K562 (cell line): Measurements from ENCODE around the gene CNIH1. TPM values are rescaled to one million over a fixed set of nuclear protein-coding genes. Genes with fewer than 3 reads are reported as not detected.

Experiments used
- ATAC-seq: fragments of 200-7000 bp; cut with Tn5 transposase; 3 replicates; pipeline ENCODE4 v1.9.1; 2020; ENCODE audit warnings: moderate library complexity
- BruUV-seq: library from RNA; stranded (reverse); fragments of 400-500 nt; replicated peaks from 2 replicates; lab custom pipeline; 2021; lab: Mats Ljungman, UMichigan
- CTCF ChIA-PET: fragments of 300-600 bp; formaldehyde crosslinking; extraction: SDS; loops from one replicate; lab custom pipeline; 2021; ENCODE audit warnings: low intra/inter-chr PET ratio; lab: Yijun Ruan, JAX
- POLR2A ChIA-PET: fragments of 300-600, 350-650 bp; sonication (Branson Sonifier 250); formaldehyde crosslinking; extraction: SDS; loops from one replicate; lab custom pipeline; 2021; ENCODE audit warnings: antibody characterized with exemption, inconsistent platforms; lab: Yijun Ruan, JAX
- DNase-seq, 4 experiments: peaks; one replicate each; pipeline versions ENCODE4 v3.0.0 to v3.0.0-alpha.2; 2011 to 2018; ENCODE audit warnings: low spot score in 3 of 4, mixed read lengths in 3 of 4; ENCODE audit errors: extremely low read depth in 1 of 4
- FAIRE-seq: peaks from 2 replicates; lab custom pipeline; 2011; peaks lifted over from hg19 to GRCh38; lab: Jason Lieb, UNC
- H2AFZ ChIP-seq: 2 replicates; pipeline ENCODE4 v1.6.0; 2011; ENCODE audit warnings: low read depth, low read length, control low read depth, inconsistent platforms
- H3K27ac ChIP-seq: fragments of 200-600 bp; 3 replicates; pipeline ENCODE4 v1.8.0; 2011; ENCODE audit warnings: low read depth, mild to moderate bottlenecking, control low read depth, inconsistent platforms, low read length, moderate library complexity, mixed read lengths; ENCODE audit errors: extremely low read depth
- H3K27me3 ChIP-seq, 2 experiments: fragments of 300-600 bp in 1 of 2; 2 replicates in 1 of 2; 3 replicates in 1 of 2; pipeline versions ENCODE4 v1.6.0 to v1.8.0; 2011; ENCODE audit warnings: inconsistent platforms in 2 of 2, low read length in 2 of 2, mild to moderate bottlenecking in 1 of 2, mixed read lengths in 1 of 2, moderate library complexity in 1 of 2; ENCODE audit not compliant: control insufficient read depth in 2 of 2, insufficient read depth in 2 of 2
- H3K36me3 ChIP-seq: fragments of 300-600 bp; 3 replicates; pipeline ENCODE4 v1.8.0; 2011; ENCODE audit warnings: mild to moderate bottlenecking, low read length, inconsistent platforms; ENCODE audit not compliant: control insufficient read depth, insufficient read depth
- H3K4me1 ChIP-seq, 2 experiments: fragments of 200-600 bp in 1 of 2; replicated peaks in 1 of 2; 2 replicates in 1 of 2; 3 replicates in 1 of 2; pipeline versions ENCODE4 v1.5.1 to v1.8.0; 2011; ENCODE audit warnings: inconsistent platforms in 2 of 2, low read length in 2 of 2, mild to moderate bottlenecking in 1 of 2, mixed read lengths in 1 of 2, moderate library complexity in 1 of 2; ENCODE audit not compliant: control insufficient read depth in 2 of 2, insufficient read depth in 2 of 2
- H3K4me2 ChIP-seq: 2 replicates; pipeline ENCODE4 v1.6.1; 2011; ENCODE audit warnings: low read length, control low read depth, inconsistent platforms, mixed read lengths; ENCODE audit not compliant: insufficient read depth
- H3K4me3 ChIP-seq: fragments of 200-600 bp; sonication (generic), shearing (Covaris generic); 2 replicates; pipeline ENCODE4 v1.5.1; 2016; ENCODE audit warnings: control low read depth, inconsistent platforms
- H3K79me2 ChIP-seq: fragments of 200-600 bp; 3 replicates; pipeline ENCODE4 v1.8.0; 2011; ENCODE audit warnings: low read length, inconsistent platforms; ENCODE audit not compliant: control insufficient read depth, insufficient read depth
- H3K9ac ChIP-seq, 2 experiments: 2 replicates each; pipeline versions ENCODE4 v1.6.0 to v1.6.1; 2011; ENCODE audit warnings: low read depth in 2 of 2, low read length in 2 of 2, control low read depth in 1 of 2, inconsistent platforms in 1 of 2, mild to moderate bottlenecking in 1 of 2, mixed read lengths in 1 of 2; ENCODE audit not compliant: insufficient read depth in 1 of 2
- H3K9me1 ChIP-seq: one replicate; pipeline ENCODE4 v1.6.0; 2011; ENCODE audit warnings: inconsistent platforms, mild to moderate bottlenecking, low read length, moderate library complexity; ENCODE audit not compliant: control insufficient read depth, insufficient read depth
- H3K9me3 ChIP-seq: replicated peaks from 2 replicates; pipeline ENCODE4 v1.5.1; 2011; ENCODE audit warnings: low read depth, low read length, inconsistent platforms; ENCODE audit not compliant: control insufficient read depth, insufficient read depth
- H4K20me1 ChIP-seq: replicated peaks from 2 replicates; pipeline ENCODE4 v1.6.1; 2011; ENCODE audit warnings: low read length, inconsistent platforms, mixed read lengths; ENCODE audit not compliant: control insufficient read depth, insufficient read depth
- CC2D1A ChIP-seq: fragments of 450-650 bp; IDR thresholded peaks from 2 replicates; pipeline ENCODE4 v1.6.1; 2017; ENCODE audit warnings: mild to moderate bottlenecking
- HNRNPLL ChIP-seq: fragments of 200-400 bp; formaldehyde crosslinking; IDR thresholded peaks from 2 replicates; pipeline ENCODE4 v1.6.1; 2017; ENCODE audit warnings: low read length, low read depth, mild to moderate bottlenecking; ENCODE audit not compliant: poor library complexity, severe bottlenecking
- KAT8 ChIP-seq: fragments of 450-650 bp; IDR thresholded peaks from 2 replicates; pipeline ENCODE4 v1.6.1; 2016; ENCODE audit warnings: low read depth, mild to moderate bottlenecking
- MAZ ChIP-seq, 2 experiments: fragments of 450-650 bp in 1 of 2; sonication (generic) in 1 of 2; formaldehyde crosslinking; IDR thresholded peaks in 1 of 2; conservative IDR thresholded peaks in 1 of 2; 2 replicates each; pipeline versions ENCODE4 v1.4.0 to v1.5.0; 2020; ENCODE audit warnings: mild to moderate bottlenecking in 1 of 2, missing genetic modification reagents in 1 of 2
- MTF1 ChIP-seq: fragments of 250-450 bp; sonication (Bioruptor Pico); IDR thresholded peaks from 2 replicates; pipeline ENCODE4 v1.9.0; 2021; ENCODE audit warnings: moderate library complexity, mild to moderate bottlenecking, inconsistent platforms, borderline replicate concordance
- SPI1 ChIP-seq: IDR thresholded peaks from 2 replicates; pipeline ENCODE4 v1.6.1; 2011; ENCODE audit warnings: low read depth, low read length, control low read depth, borderline replicate concordance
- TEAD2 ChIP-seq: fragments of 450-650 bp; IDR thresholded peaks from 2 replicates; pipeline ENCODE4 v1.6.1; 2016; ENCODE audit warnings: missing genetic modification characterization, control low read depth, missing compliant biosample characterization
- ZNF253 ChIP-seq: fragments of 250-450 bp; sonication (Bioruptor Pico); conservative IDR thresholded peaks from 2 replicates; pipeline ENCODE4 v1.6.1; 2021; ENCODE audit warnings: mild to moderate bottlenecking
- ZNF311 ChIP-seq: fragments of 250-450 bp; sonication (Bioruptor Pico); IDR thresholded peaks from 2 replicates; pipeline ENCODE4 v1.4.0; 2020; ENCODE audit warnings: mild to moderate bottlenecking, moderate library complexity
- ZNF316 ChIP-seq: fragments of 450-650 bp; IDR thresholded peaks from 2 replicates; pipeline ENCODE4 v1.6.1; 2016
- ZNF324 ChIP-seq: fragments of 250-450 bp; sonication (Bioruptor Pico); IDR thresholded peaks from 2 replicates; pipeline ENCODE4 v1.4.0; 2020; ENCODE audit warnings: mild to moderate bottlenecking
- ZNF77 ChIP-seq: fragments of 250-450 bp; sonication (Bioruptor Pico); IDR thresholded peaks from 2 replicates; pipeline ENCODE4 v1.5.0; 2020
- WGBS: fragments of 100-300 bp; shearing (Covaris generic); methylation state at CpG from one replicate; pipeline ENCODE4 v1.1.6; 2016; ENCODE audit warnings: low coverage, mixed read lengths; ENCODE audit not compliant: insufficient coverage; ENCODE audit errors: missing lambda C conversion rate; 5-methylcytosine and 5-hydroxymethylcytosine counted together
- in situ Hi-C: fragments of 300-500 bp; cut with MboI; formaldehyde crosslinking; loops from 4 replicates; pipeline ENCODE4 v1.15.0; 2018; ENCODE audit warnings: inconsistent platforms, mixed read lengths
- intact Hi-C: fragments of 100-400 bp; cut with micrococcal nuclease; formaldehyde crosslinking; loops from 2 replicates; pipeline ENCODE4 v1.14.2; 2022
- polyA plus RNA-seq, 8 experiments: library from polyadenylated mRNA; depleted of rRNA in 4 of 8; stranded (reverse) in 5 of 8; unstranded in 3 of 8; fragments of >200 nt; fragmentation: Nextera tagmentation in 2 of 8; fragmentation: Illumina TruSeq in 1 of 8; extraction: Ambion mirVana in 2 of 8; extraction: Trizol in 1 of 8; gene quantifications; 2 replicates each; pipeline versions ENCODE4 v1.2.1 to v1.2.3, GENCODE V29; 2011 to 2014; ENCODE audit warnings: inconsistent platforms in 1 of 8, missing spikeins in 1 of 8
- total RNA-seq, 7 experiments: library from RNA; depleted of rRNA in 6 of 7; stranded (reverse); fragments of >200 nt in 6 of 7; fragmentation: Illumina TruSeq in 2 of 7; extraction: Trizol in 2 of 7; gene quantifications; 2 replicates each; pipeline versions ENCODE4 v1.2.1 to v1.2.3, GENCODE V29; 2011 to 2021; ENCODE audit warnings: low replicate concordance in 1 of 7

CNIH1 gene
- total and polyA plus RNA-seq, 9 of the 15 experiments (the other 6 are each of a cell fraction or from before 2014, with no cell fraction given), result 13.9 to 283 (median 77.3) TPM

DNA sequence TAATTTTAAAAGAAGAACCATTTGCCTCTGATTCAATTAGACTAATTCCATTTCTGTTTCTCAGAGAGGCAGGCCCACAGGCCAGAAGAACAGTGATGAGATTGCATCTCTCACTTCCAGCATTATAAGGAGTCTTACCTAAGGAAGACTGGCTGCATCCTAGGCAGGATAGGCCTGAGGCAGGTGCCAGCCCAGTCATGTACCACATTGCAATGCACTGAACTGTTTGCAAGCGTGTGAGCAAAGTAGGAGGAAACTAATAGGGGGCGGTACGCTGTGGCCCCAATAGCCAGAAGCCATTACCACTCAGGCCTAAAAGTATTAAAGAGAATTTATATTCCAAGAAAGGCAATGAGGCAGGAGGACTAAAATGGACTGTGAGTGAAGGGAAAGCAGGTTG, 12.1 kb upstream of the CNIH1 start:
- DNase-seq (no peak), FAIRE-seq (no peak), ATAC-seq (no peak)
- Histone ChIP-seq H3K4me2 (no peak overlapping the region), H3K27ac (no peak overlapping the region), H3K79me2 (no peaks in the 10 kb centered on the region), H3K9me1 (no peaks in the 10 kb centered on the region), H3K9ac (no peak overlapping the region), H3K4me3 (no peak overlapping the region), H3K36me3 (no peaks in the 10 kb centered on the region), H3K27me3 (no peaks in the 10 kb centered on the region), H2AFZ (no peak overlapping the region), H4K20me1 (no peaks in the 10 kb centered on the region), H3K4me1 (no peaks in the 10 kb centered on the region), H3K9me3 (no peaks in the 10 kb centered on the region)
- TF ChIP-seq KAT8, result no peak
- no peak for TF ChIP-seq TEAD2 (tag)
- no peak for TF ChIP-seq ZNF253 (CRISPR knock-in tag)
- no peak for TF ChIP-seq ZNF316
- no peak for TF ChIP-seq ZNF311 (CRISPR knock-in tag)
- TF ChIP-seq MTF1 (CRISPR knock-in tag), result no peak
- no peak for TF ChIP-seq ZNF77 (CRISPR knock-in tag)
- CTCF ChIA-PET, result no interaction called here
- 69% methylated on average over 3 of the region's 3 CpGs for WGBS
- POLR2A ChIA-PET, result interaction anchor here (1.6 kb wide), 1 partner anchor 11 kb away, joined by 3 read pairs; no protein-coding TSS in a partner anchor
- in situ Hi-C loops, result no loop called here
- intact Hi-C loops, result no loop called here
- no TSS peak for BruUV-seq

DNA sequence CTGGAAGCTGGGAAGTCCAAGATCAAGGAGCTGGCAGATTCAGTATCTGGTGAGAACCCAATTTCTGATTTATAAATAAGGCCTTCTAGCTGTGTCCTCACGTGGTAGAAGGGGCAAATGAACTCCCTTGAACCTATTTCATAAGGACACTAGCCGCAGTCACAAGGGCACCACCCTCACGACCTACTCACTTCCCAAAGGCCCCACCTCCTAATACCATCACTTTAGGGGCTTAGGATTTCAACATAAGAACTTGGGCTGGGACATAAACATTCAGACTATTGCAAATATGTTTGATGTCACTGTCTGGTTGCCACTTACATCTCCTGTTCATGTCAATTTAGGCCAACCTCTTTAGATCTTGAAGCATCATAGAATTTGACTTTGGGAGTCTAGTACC, 10.8 kb upstream of the CNIH1 start:
- no peak for TF ChIP-seq HNRNPLL
- no peak for TF ChIP-seq MAZ (CRISPR knock-in tag; conservative IDR thresholded peaks at IDR 0.05 in 1 of 2, IDR thresholded peaks at IDR 0.05 in 1 of 2)
- no peak for TF ChIP-seq CC2D1A
- TF ChIP-seq ZNF324 (CRISPR knock-in tag), result no peak
- no peak for TF ChIP-seq SPI1
- FAIRE-seq, result no peak
- BruUV-seq, result no TSS peak
- Histone ChIP-seq H3K36me3 (no peaks in the 10 kb centered on the region), H3K79me2 (no peaks in the 10 kb centered on the region), H3K27ac (no peak overlapping the region), H3K4me2 (no peak overlapping the region), H3K4me3 (no peak overlapping the region), H3K27me3 (no peaks in the 10 kb centered on the region), H3K9me1 (no peaks in the 10 kb centered on the region), H2AFZ (no peak overlapping the region), H3K4me1 (no peaks in the 10 kb centered on the region), H4K20me1 (no peaks in the 10 kb centered on the region), H3K9me3 (no peaks in the 10 kb centered on the region), H3K9ac (no peak overlapping the region)
- no peak for DNase-seq
- intact Hi-C loops, result no loop called here
- ChIA-PET POLR2A (interaction anchor here (1.6 kb wide), 1 partner anchor 10 kb away, joined by 3 read pairs; no protein-coding TSS in a partner anchor), CTCF (no interaction called here)
- WGBS, result 30% methylated on average over 3 of the region's 3 CpGs
- in situ Hi-C loops, result no loop called here
- ATAC-seq, result no peak
